GM21360 (cell line): ENCODE results near the gene OR7C1.
"Not testable (repeated sequence)": the region's sequence is repeated elsewhere in the genome, so short reads cannot be mapped to it uniquely, and the experiment has no call there.

Source experiments
- ATAC-seq: cut with Tn5 transposase; IDR thresholded peaks from one replicate; pipeline ENCODE4 v1.9.1; 2021; ENCODE audit warnings: mild to moderate bottlenecking, moderate library complexity; ENCODE audit not compliant: unreplicated experiment

The OR7C1 gene

GRCh38 chr19:14835011-14835410 lies at the start of gene OR7C1, which contains the start of gene OR7A5:
Gene OR7C1, minus strand, starts transcription at chr19:14835185. Its CDS starts 35,049 bp downstream, at chr19:14800136.
Gene OR7A5, minus strand, starts transcription at chr19:14835185. Its CDS starts 6,944 bp downstream, at chr19:14828241.
- ATAC-seq: no peak

GRCh38 chr19:14871619-14872230 lies 36.7 kb upstream of the OR7C1 start:
- ATAC-seq: no peak

GRCh38 chr19:14868497-14868896 lies 33.5 kb upstream of the OR7C1 start:
- ATAC-seq: no peak

- no peak for ATAC-seq
Observed at GRCh38 chr19:14848822-14849221, 13.8 kb upstream of the OR7C1 start, which contains the start of gene OR7A10. Gene OR7A10, minus strand, starts transcription at chr19:14848922. Its CDS starts 7,045 bp downstream, at chr19:14841877.

- ATAC-seq: no peak
Observed at GRCh38 chr19:14843578-14843977, 8.6 kb upstream of the OR7C1 start.

GRCh38 chr19:14843169-14843568 lies 8.2 kb upstream of the OR7C1 start:
- ATAC-seq: no peak

GRCh38 chr19:14840206-14840605 lies 5.2 kb upstream of the OR7C1 start:
- no peak for ATAC-seq

- ATAC-seq: no peak
Observed at GRCh38 chr19:14837391-14837790, 2.4 kb upstream of the OR7C1 start.

- ATAC-seq: no peak
Observed at GRCh38 chr19:14830702-14831101, 4.3 kb downstream of the OR7C1 start.

- ATAC-seq: no peak
Observed at GRCh38 chr19:14826006-14826405, 9.0 kb downstream of the OR7C1 start.

- no peak for ATAC-seq
Observed at GRCh38 chr19:14821937-14822336, 13.0 kb downstream of the OR7C1 start.

- no peak for ATAC-seq
Observed at GRCh38 chr19:14818588-14818987, 16.4 kb downstream of the OR7C1 start.

- ATAC-seq: no peak
Observed at GRCh38 chr19:14817052-14817451, 17.9 kb downstream of the OR7C1 start.

GRCh38 chr19:14814982-14815652 lies 19.9 kb downstream of the OR7C1 start:
- no peak for ATAC-seq

GRCh38 chr19:14809272-14810057 lies 25.5 kb downstream of the OR7C1 start:
- no peak for ATAC-seq

GRCh38 chr19:14804765-14805164 lies 30.2 kb downstream of the OR7C1 start:
- ATAC-seq: no peak

GRCh38 chr19:14798760-14799159 lies 36.2 kb downstream of the OR7C1 start:
- ATAC-seq: no peak

GRCh38 chr19:14796021-14796420 lies 39.0 kb downstream of the OR7C1 start:
- no peak for ATAC-seq

- no peak for ATAC-seq
Observed at GRCh38 chr19:14795078-14795721, 39.8 kb downstream of the OR7C1 start.

GRCh38 chr19:14792250-14792649 lies 42.7 kb downstream of the OR7C1 start:
- not testable (repeated sequence) for ATAC-seq

- ATAC-seq: no peak
Observed at GRCh38 chr19:14786421-14786851, 48.5 kb downstream of the OR7C1 start.
